HG03575 (cell line): ENCODE results near the gene EMILIN3.

Source experiments
- ATAC-seq: cut with Tn5 transposase; IDR thresholded peaks from one replicate; pipeline ENCODE4 v1.9.1; 2021; ENCODE audit not compliant: unreplicated experiment, insufficient number of reproducible peaks, low FRiP score; ENCODE audit errors: extremely low read depth

EMILIN3 gene

GRCh38 chr20:41367956-41368355, 1.3 kb upstream of the EMILIN3 start:
- no peak for ATAC-seq

GRCh38 chr20:41367393-41367695, 726 bp upstream of the EMILIN3 start:
- ATAC-seq: no peak

- no peak for ATAC-seq
Measured at GRCh38 chr20:41365777-41366545, 657 bp downstream of the EMILIN3 start.

- no peak for ATAC-seq
Measured at GRCh38 chr20:41364967-41365765, 1.5 kb downstream of the EMILIN3 start.

- no peak for ATAC-seq
Measured at GRCh38 chr20:41364236-41364855, 2.3 kb downstream of the EMILIN3 start.

- ATAC-seq: no peak
Measured at GRCh38 chr20:41363601-41364000, 3.0 kb downstream of the EMILIN3 start.

GRCh38 chr20:41362748-41363140, 3.9 kb downstream of the EMILIN3 start:
- ATAC-seq: no peak

- ATAC-seq: no peak
Measured at GRCh38 chr20:41361757-41362747, 4.6 kb downstream of the EMILIN3 start.

- no peak for ATAC-seq
Measured at GRCh38 chr20:41360831-41361756, 5.5 kb downstream of the EMILIN3 start.

- no peak for ATAC-seq
Measured at GRCh38 chr20:41359541-41360011, 7.0 kb downstream of the EMILIN3 start.

GRCh38 chr20:41358717-41359116, 7.9 kb downstream of the EMILIN3 start:
- ATAC-seq: no peak

- ATAC-seq: no peak
Measured at GRCh38 chr20:41358230-41358629, 8.4 kb downstream of the EMILIN3 start.

GRCh38 chr20:41357424-41358163, 9.0 kb downstream of the EMILIN3 start:
- ATAC-seq: no peak

- no peak for ATAC-seq
Measured at GRCh38 chr20:41356951-41357350, 9.7 kb downstream of the EMILIN3 start.

- ATAC-seq: no peak
Measured at GRCh38 chr20:41355598-41356203, 10.9 kb downstream of the EMILIN3 start.

GRCh38 chr20:41355192-41355591, 11.4 kb downstream of the EMILIN3 start:
- ATAC-seq: no peak

GRCh38 chr20:41353530-41353929, 13.1 kb downstream of the EMILIN3 start:
- no peak for ATAC-seq
